Globus pallidus (tissue), 1 donor: ENCODE results near the gene MUC6.

Experiments used
- DNase-seq: peaks from one replicate; pipeline ENCODE4 v3.0.0-alpha.2; 2015; ENCODE audit warnings: low spot score

The MUC6 gene

GRCh38 chr11:1072116-1072820, 35.8 kb upstream of the MUC6 start:
- DNase-seq = no peak

GRCh38 chr11:1071571-1072115, 35.1 kb upstream of the MUC6 start:
- no peak for DNase-seq

DNA sequence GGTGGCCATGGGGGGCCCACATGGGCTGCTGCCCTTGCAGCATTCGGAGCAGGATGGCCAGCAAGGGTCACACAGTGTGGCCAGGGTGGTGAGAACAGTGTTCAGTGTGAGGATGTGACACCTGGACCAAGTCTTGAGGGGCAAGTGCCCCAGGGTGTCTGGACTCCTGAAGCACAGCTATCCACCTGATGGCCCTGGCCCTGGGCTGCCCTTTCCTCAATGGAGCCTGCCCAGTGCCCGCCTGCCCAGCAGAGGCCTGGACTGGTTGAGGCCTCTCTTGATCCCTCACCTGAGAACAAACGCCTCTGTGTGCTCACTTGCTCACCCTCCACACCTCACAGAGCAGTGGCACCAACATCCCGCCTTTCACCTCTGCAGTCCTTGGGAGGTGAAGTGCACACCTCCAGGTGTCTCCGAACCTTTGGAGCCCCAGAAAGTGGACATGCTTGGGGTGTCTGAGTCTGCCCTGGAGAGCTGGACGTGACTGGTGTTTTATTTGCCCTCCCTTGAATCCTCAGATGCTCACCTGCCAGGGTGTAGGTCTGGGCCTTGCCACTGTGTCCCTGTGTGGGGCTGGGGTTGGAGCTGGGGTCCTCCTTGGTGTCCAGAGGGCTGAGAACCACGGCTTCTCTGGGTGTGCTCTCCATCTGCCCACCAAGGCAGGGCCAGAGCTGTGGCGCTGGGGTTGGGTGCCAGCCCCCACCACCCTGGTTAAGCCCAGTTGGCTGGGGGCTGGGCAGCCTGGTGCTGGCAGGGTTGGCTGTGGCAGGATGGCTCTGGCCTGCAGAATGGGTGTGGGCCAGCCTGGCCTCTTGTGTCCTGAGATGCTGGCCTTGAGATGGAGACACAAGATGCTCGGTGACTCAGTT, 34.3 kb upstream of the MUC6 start:
- no peak for DNase-seq

DNA sequence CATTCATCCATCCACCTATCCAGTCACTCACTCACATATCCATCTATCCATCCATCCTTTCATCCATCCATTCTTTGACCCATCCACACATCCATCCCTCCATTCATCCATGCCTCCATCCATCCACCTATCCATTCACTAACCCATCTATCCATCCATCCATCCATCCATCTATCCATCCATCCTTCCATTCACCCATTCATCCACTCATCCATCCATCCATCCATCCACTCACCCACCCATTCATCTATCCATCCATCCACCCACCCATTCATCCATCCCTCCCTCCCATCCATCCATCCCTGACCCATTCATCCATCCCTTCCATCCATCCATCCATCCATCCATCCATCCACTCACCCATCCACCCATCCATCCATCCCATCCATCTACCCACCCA, 33.2 kb upstream of the MUC6 start:
- DNase-seq = no peak

DNA sequence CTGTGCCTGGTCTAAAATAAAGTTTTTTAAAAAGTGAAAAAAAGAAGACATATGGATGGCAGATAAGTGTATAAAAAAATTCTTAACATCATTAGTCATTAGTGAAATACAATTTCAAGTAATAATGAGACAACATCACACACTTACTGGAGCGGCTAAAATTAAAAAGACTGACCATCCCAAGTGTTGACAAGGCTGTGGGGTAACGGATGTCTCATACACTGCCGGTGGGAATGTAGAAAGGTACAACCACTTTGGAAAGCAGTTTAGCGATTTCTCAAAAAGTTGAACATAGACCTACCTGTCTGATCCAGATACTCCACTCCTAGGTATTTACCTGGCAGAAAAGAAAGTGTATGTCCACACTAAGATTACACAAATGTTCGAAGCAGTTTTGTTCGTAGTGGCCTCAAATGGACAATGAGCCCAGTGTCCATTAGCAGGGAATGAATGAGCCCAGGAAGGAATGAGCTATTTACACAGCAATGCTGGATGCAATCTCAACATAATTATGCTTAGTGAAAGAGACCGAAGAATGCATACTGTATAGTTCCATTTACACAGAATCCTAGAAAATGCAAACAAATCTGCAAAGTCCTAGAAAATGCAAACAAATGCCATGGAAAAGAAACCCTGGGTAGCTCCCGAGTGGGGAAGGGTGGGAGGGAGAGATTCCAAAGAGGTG, 31.4 kb upstream of the MUC6 start:
- DNase-seq = no peak

DNA sequence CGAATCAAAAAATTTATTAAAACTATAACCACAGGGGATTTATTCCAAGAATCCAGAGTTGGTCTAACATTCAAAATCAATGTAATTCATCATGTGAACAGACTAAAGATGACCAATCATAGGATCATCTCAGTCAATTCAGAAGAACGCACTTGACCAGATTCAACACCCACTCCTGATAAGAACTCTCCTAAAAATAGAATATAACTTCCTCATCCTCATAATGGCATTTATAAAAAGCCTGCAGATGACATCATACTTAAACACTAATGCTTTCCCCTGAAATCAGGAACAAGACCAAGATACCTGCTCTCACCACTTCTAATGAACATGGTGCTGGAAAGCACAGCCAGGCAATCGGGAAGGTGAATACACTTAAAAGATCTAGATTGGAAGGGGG, 27.6 kb upstream of the MUC6 start:
- DNase-seq = no peak

DNA sequence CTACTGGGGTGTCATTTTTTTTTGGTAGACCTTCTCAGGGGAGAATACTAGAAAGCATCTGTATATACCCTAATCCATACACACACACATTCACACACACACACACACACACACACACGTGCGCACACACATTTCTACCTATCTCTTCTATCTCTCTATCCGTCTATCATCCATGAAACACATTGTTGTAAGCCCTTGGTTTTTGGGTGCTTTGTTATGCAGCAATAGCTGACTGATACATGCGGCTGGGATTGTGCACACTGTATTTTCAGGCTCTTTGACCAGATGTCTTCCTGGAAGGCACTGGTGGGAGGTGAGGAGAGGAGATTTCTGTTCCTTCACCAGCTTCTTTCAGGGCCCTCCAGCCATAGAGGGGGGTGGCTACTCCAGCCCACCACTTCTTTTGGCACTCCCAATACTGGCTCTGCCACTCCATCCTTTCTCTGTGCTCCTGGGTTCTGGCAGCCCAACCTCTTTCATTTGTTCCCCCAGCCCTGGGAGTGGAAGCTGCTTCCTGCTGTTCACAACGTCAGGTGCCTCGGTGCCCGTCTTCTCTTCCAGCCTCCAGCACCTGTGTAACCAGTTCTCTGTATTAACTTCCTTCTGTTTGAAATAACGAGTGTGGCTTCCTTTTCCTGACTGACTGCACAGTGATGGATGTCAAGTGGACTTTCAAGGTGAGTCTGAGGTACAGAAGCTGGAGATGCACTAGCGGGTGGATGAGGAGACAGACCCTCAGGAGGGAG, 25.7 kb upstream of the MUC6 start:
- DNase-seq = no peak

DNA sequence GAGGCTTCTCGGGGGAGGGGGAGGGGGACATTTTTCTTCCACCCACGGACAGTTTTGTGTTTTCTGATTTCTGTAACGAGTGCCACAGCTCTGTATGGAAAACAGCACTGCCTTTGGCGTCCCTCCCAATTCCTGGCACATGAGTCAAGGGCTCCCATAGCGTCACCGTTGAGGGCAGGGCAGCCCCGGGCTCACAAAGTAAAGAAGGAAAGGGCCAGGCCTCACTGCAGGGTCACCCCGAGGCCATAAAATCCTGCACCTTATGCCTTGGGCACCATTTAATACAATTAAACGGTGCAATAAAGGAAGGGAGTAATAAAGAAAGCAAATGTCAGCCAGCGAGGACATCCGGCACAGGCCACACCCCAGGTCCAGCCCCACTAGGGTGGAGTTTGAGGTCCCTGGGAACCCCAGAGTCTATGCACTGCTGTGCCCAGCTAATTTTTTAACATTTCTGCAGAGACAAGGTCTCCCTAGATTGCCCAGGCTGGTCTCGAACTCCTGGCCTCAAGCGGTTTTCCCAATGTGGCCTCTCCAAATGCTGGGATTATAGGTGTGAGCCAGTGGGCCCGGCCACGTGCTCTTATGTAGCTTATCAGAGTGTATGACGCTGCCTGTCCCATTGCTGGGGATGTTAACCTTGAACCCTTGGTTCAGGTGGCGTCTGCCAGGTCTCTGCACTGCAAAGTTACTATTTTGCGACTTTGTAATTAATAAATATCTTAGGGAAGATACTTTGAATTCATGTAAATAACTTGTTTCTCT, 24.5 kb upstream of the MUC6 start:
- DNase-seq = no peak

GRCh38 chr11:1060410-1060809, 23.9 kb upstream of the MUC6 start:
- DNase-seq = no peak

DNA sequence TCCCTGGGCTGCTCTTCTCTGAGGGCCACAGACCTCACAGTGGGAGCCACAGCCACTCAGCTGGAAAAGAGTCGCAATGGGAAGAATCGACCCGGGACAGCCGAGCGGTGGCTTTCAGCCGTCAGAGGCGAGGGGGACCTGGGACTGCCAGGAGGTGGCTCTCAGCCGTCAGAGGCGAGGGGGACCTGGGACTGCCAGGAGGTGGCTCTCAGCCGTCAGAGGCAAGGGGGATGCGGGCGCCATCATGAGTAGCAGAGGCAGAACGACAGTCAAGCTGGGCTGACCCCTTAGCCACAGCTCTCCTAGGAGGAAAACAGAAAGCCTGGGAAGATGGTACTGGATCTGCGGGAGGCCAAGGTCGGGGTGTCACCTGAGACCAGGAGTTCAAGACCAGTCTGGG, 23.2 kb upstream of the MUC6 start:
- DNase-seq = no peak

DNA sequence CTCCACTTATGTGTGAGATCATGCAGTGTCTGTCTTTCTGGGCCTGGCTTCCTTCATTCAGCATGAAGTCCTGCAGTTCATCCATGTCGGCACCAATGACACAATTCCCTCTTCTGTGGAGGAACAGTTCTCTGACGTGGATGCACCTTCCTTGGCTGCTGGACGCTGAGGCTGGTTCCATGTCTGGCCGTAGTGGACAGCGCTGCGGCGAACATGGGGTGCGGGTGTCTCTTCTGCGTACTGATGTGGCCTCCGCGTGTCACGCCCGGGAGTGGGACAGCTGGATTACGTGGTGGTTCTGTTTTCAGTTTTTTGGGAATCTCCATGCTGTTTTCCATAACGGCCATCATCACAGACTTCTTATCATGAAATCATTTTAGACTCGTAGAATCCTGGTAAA, 21.3 kb upstream of the MUC6 start:
- no peak for DNase-seq

- DNase-seq = no peak
Observed at GRCh38 chr11:1055990-1056771, 19.7 kb upstream of the MUC6 start.

DNA sequence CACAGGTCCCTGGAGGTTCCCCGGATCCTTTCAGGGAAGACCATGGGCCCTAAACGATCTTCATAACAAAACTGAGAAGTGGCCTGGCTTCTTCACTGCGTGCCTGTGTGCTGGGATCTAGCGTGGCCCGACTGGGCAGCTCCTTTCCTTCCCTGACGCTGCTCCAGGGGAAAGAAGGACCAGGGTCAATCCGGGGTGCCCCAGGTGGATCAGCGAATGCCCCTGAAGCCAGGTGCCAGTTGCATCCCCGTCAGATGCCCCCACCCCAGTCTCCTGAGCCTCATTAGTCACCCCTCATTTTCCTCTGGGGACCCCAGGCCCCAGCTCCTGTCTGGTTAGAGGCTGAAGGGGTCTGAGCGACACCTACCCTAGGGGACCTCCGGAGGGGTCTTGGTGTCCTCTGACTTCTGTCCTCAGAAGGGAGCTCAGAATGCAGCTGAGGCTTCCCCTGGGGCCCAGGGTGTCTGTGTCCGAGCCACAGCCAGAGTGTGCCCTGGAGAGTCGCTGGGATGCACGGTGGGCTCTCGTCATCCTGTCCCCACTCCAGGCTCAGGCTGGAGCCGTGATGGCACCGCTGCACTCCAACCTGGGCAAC, 18.7 kb upstream of the MUC6 start:
- DNase-seq = no peak

GRCh38 chr11:1054143-1055108, 17.9 kb upstream of the MUC6 start:
- DNase-seq = no peak

GRCh38 chr11:1053121-1053901, 16.8 kb upstream of the MUC6 start:
- no peak for DNase-seq

- no peak for DNase-seq
Observed at GRCh38 chr11:1052133-1053011, 15.9 kb upstream of the MUC6 start.
